HG03095 (cell line): Measurements from ENCODE around the gene CACNA1H.

Experiments used
- ATAC-seq: cut with Tn5 transposase; IDR thresholded peaks from one replicate; pipeline ENCODE4 v1.9.1; 2021; ENCODE audit warnings: moderate library complexity; ENCODE audit not compliant: unreplicated experiment

The CACNA1H gene

GRCh38 chr16:1140582-1141162 is 12.2 kb upstream of the CACNA1H start:
- no peak for ATAC-seq

- ATAC-seq = no peak
Observed at GRCh38 chr16:1141191-1141590, 11.7 kb upstream of the CACNA1H start.

GRCh38 chr16:1141716-1142115 is 11.2 kb upstream of the CACNA1H start:
- ATAC-seq = no peak

GRCh38 chr16:1142911-1143310 is 10.0 kb upstream of the CACNA1H start:
- ATAC-seq = no peak

- ATAC-seq = no peak
Observed at GRCh38 chr16:1143761-1144450, 9.0 kb upstream of the CACNA1H start.

- ATAC-seq = no peak
Observed at GRCh38 chr16:1144476-1145382, 8.2 kb upstream of the CACNA1H start.

- ATAC-seq = no peak
Observed at GRCh38 chr16:1145383-1146100, 7.4 kb upstream of the CACNA1H start.

- ATAC-seq = no peak
Observed at GRCh38 chr16:1146409-1146808, 6.5 kb upstream of the CACNA1H start.

GRCh38 chr16:1147027-1147426 is 5.9 kb upstream of the CACNA1H start:
- ATAC-seq = no peak

GRCh38 chr16:1149101-1149636 is 3.7 kb upstream of the CACNA1H start:
- no peak for ATAC-seq

GRCh38 chr16:1150511-1150982 is 2.4 kb upstream of the CACNA1H start:
- ATAC-seq = no peak

GRCh38 chr16:1151424-1152122 is 1.3 kb upstream of the CACNA1H start:
- no peak for ATAC-seq

- no peak for ATAC-seq
Observed at GRCh38 chr16:1152123-1152638, 725 bp upstream of the CACNA1H start.

- ATAC-seq = no peak
Observed at GRCh38 chr16:1153480-1154160, 714 bp downstream of the CACNA1H start.

GRCh38 chr16:1154291-1154886 is 1.5 kb downstream of the CACNA1H start:
- no peak for ATAC-seq

- no peak for ATAC-seq
Observed at GRCh38 chr16:1154887-1155331, 2.0 kb downstream of the CACNA1H start.

GRCh38 chr16:1155353-1156054 is 2.6 kb downstream of the CACNA1H start:
- no peak for ATAC-seq
